Measurements from ENCODE around the gene TLE7.

TLE7 gene

GRCh38 chr16:71472931-71473330 is 31.1 kb upstream of the TLE7 start:
- Histone ChIP-seq H3K4me1 (ENCODE audit: control insufficient read depth, insufficient read depth, low read length) (no peaks in the 10 kb centered on the region), H3K36me3 (ENCODE audit: control insufficient read depth, insufficient read depth, low read length) (peaks cover 15% of the 10 kb centered on the region), H3K9me3 (ENCODE audit: control insufficient read depth, insufficient read depth, low read depth, low read length) (no peaks in the 10 kb centered on the region), H3K9ac (ENCODE audit: low read length) (no peak overlapping the region), H3K4me3 (ENCODE audit: low read depth, low read length) (no peak overlapping the region), H3K27me3 (ENCODE audit: control insufficient read depth, insufficient read depth, low read length) (no peaks in the 10 kb centered on the region), H3K27ac (ENCODE audit: low read depth, low read length) (no peak overlapping the region)

- Histone ChIP-seq H3K27me3 (ENCODE audit: control insufficient read depth, insufficient read depth, low read length) (no peaks in the 10 kb centered on the region), H3K9ac (ENCODE audit: low read length) (no peak overlapping the region), H3K4me3 (ENCODE audit: low read depth, low read length) (no peak overlapping the region), H3K27ac (ENCODE audit: low read depth, low read length) (no peak overlapping the region), H3K4me1 (ENCODE audit: control insufficient read depth, insufficient read depth, low read length) (no peaks in the 10 kb centered on the region), H3K36me3 (ENCODE audit: control insufficient read depth, insufficient read depth, low read length) (peaks cover 9% of the 10 kb centered on the region; the same call in 1 of the 2 replicates), H3K9me3 (ENCODE audit: control insufficient read depth, insufficient read depth, low read depth, low read length) (no peaks in the 10 kb centered on the region)
Measured at GRCh38 chr16:71472051-71472450, 30.2 kb upstream of the TLE7 start.

GRCh38 chr16:71467810-71468209 is 26.0 kb upstream of the TLE7 start:
- H3K4me3 ChIP-seq (ENCODE audit: low read depth, low read length) = no peak overlapping the region
- no peaks in the 10 kb centered on the region for H3K4me1 ChIP-seq (ENCODE audit: control insufficient read depth, insufficient read depth, low read length)
- no peak overlapping the region for H3K27ac ChIP-seq (ENCODE audit: low read depth, low read length)
- H3K27me3 ChIP-seq (ENCODE audit: control insufficient read depth, insufficient read depth, low read length) = no peaks in the 10 kb centered on the region
- H3K9me3 ChIP-seq (ENCODE audit: control insufficient read depth, insufficient read depth, low read depth, low read length) = no peaks in the 10 kb centered on the region
- H3K36me3 ChIP-seq (ENCODE audit: control insufficient read depth, insufficient read depth, low read length) = no peaks in the 10 kb centered on the region
- H3K9ac ChIP-seq (ENCODE audit: low read length) = no peak overlapping the region

- Histone ChIP-seq H3K27me3 (ENCODE audit: control insufficient read depth, insufficient read depth, low read length) (no peaks in the 10 kb centered on the region), H3K4me3 (ENCODE audit: low read depth, low read length) (no peak overlapping the region), H3K4me1 (ENCODE audit: control insufficient read depth, insufficient read depth, low read length) (no peaks in the 10 kb centered on the region), H3K9ac (ENCODE audit: low read length) (no peak overlapping the region), H3K27ac (ENCODE audit: low read depth, low read length) (no peak overlapping the region), H3K36me3 (ENCODE audit: control insufficient read depth, insufficient read depth, low read length) (no peaks in the 10 kb centered on the region), H3K9me3 (ENCODE audit: control insufficient read depth, insufficient read depth, low read depth, low read length) (no peaks in the 10 kb centered on the region)
Measured at GRCh38 chr16:71464231-71464630, 22.4 kb upstream of the TLE7 start.

- Histone ChIP-seq H3K9ac (ENCODE audit: low read length) (peak within 1 kb of the TSS; percentile 93), H3K9me3 (ENCODE audit: control insufficient read depth, insufficient read depth, low read depth, low read length) (no peaks in the 10 kb centered on the region), H3K27ac (ENCODE audit: low read depth, low read length) (peak within 1 kb of the TSS; percentile 44; the same call in 1 of the 2 replicates), H3K4me3 (ENCODE audit: low read depth, low read length) (peak within 1 kb of the TSS; percentile 92), H3K27me3 (ENCODE audit: control insufficient read depth, insufficient read depth, low read length) (no peaks in the 10 kb centered on the region), H3K36me3 (ENCODE audit: control insufficient read depth, insufficient read depth, low read length) (no peaks in the 10 kb centered on the region), H3K4me1 (ENCODE audit: control insufficient read depth, insufficient read depth, low read length) (no peaks in the 10 kb centered on the region)
Measured at GRCh38 chr16:71461686-71462648, 20.1 kb upstream of the TLE7 start, which contains the start of gene ZNF23. ZNF23 (minus strand) TSS chr16:71462247; CDS start chr16:71456796, 5,451 bp downstream.

GRCh38 chr16:71460941-71461340 is 19.1 kb upstream of the TLE7 start:
- H3K27ac ChIP-seq (ENCODE audit: low read depth, low read length) = no peak overlapping the region
- no peaks in the 10 kb centered on the region for H3K9me3 ChIP-seq (ENCODE audit: control insufficient read depth, insufficient read depth, low read depth, low read length)
- no peak overlapping the region for H3K9ac ChIP-seq (ENCODE audit: low read length)
- no peaks in the 10 kb centered on the region for H3K4me1 ChIP-seq (ENCODE audit: control insufficient read depth, insufficient read depth, low read length)
- peaks cover 8% of the 10 kb centered on the region for H3K36me3 ChIP-seq (ENCODE audit: control insufficient read depth, insufficient read depth, low read length)
- no peaks in the 10 kb centered on the region for H3K27me3 ChIP-seq (ENCODE audit: control insufficient read depth, insufficient read depth, low read length)
- peak overlapping the region; percentile 92 for H3K4me3 ChIP-seq (ENCODE audit: low read depth, low read length)

- H3K9me3 ChIP-seq (ENCODE audit: control insufficient read depth, insufficient read depth, low read depth, low read length) = no peaks in the 10 kb centered on the region
- H3K36me3 ChIP-seq (ENCODE audit: control insufficient read depth, insufficient read depth, low read length) = peaks cover 11% of the 10 kb centered on the region
- no peaks in the 10 kb centered on the region for H3K27me3 ChIP-seq (ENCODE audit: control insufficient read depth, insufficient read depth, low read length)
- H3K27ac ChIP-seq (ENCODE audit: low read depth, low read length) = no peak overlapping the region
- H3K4me1 ChIP-seq (ENCODE audit: control insufficient read depth, insufficient read depth, low read length) = no peaks in the 10 kb centered on the region
- H3K9ac ChIP-seq (ENCODE audit: low read length) = no peak overlapping the region
- H3K4me3 ChIP-seq (ENCODE audit: low read depth, low read length) = no peak overlapping the region
Measured at GRCh38 chr16:71460236-71460635, 18.4 kb upstream of the TLE7 start.

GRCh38 chr16:71459510-71459909 is 17.7 kb upstream of the TLE7 start:
- Histone ChIP-seq H3K9me3 (ENCODE audit: control insufficient read depth, insufficient read depth, low read depth, low read length) (no peaks in the 10 kb centered on the region), H3K9ac (ENCODE audit: low read length) (no peak overlapping the region), H3K4me1 (ENCODE audit: control insufficient read depth, insufficient read depth, low read length) (no peaks in the 10 kb centered on the region), H3K27ac (ENCODE audit: low read depth, low read length) (no peak overlapping the region), H3K4me3 (ENCODE audit: low read depth, low read length) (no peak overlapping the region), H3K27me3 (ENCODE audit: control insufficient read depth, insufficient read depth, low read length) (no peaks in the 10 kb centered on the region), H3K36me3 (ENCODE audit: control insufficient read depth, insufficient read depth, low read length) (peaks cover 11% of the 10 kb centered on the region)

GRCh38 chr16:71456801-71457200 is 14.9 kb upstream of the TLE7 start:
- H3K4me1 ChIP-seq (ENCODE audit: control insufficient read depth, insufficient read depth, low read length) = no peaks in the 10 kb centered on the region
- peaks cover 37% of the 10 kb centered on the region for H3K36me3 ChIP-seq (ENCODE audit: control insufficient read depth, insufficient read depth, low read length)
- H3K27ac ChIP-seq (ENCODE audit: low read depth, low read length) = no peak overlapping the region
- H3K9me3 ChIP-seq (ENCODE audit: control insufficient read depth, insufficient read depth, low read depth, low read length) = peaks cover 6% of the 10 kb centered on the region
- no peaks in the 10 kb centered on the region for H3K27me3 ChIP-seq (ENCODE audit: control insufficient read depth, insufficient read depth, low read length)
- H3K9ac ChIP-seq (ENCODE audit: low read length) = no peak overlapping the region
- H3K4me3 ChIP-seq (ENCODE audit: low read depth, low read length) = no peak overlapping the region

- H3K4me3 ChIP-seq (ENCODE audit: low read depth, low read length) = no peak overlapping the region
- peaks cover 43% of the 10 kb centered on the region for H3K9me3 ChIP-seq (ENCODE audit: control insufficient read depth, insufficient read depth, low read depth, low read length)
- no peaks in the 10 kb centered on the region for H3K27me3 ChIP-seq (ENCODE audit: control insufficient read depth, insufficient read depth, low read length)
- no peak overlapping the region for H3K9ac ChIP-seq (ENCODE audit: low read length)
- no peaks in the 10 kb centered on the region for H3K4me1 ChIP-seq (ENCODE audit: control insufficient read depth, insufficient read depth, low read length)
- no peak overlapping the region for H3K27ac ChIP-seq (ENCODE audit: low read depth, low read length)
- peaks cover 75% of the 10 kb centered on the region for H3K36me3 ChIP-seq (ENCODE audit: control insufficient read depth, insufficient read depth, low read length)
Measured at GRCh38 chr16:71453036-71453435, 11.2 kb upstream of the TLE7 start.

- Histone ChIP-seq H3K27ac (ENCODE audit: low read depth, low read length) (no peak overlapping the region), H3K9ac (ENCODE audit: low read length) (no peak overlapping the region), H3K4me3 (ENCODE audit: low read depth, low read length) (no peak overlapping the region), H3K4me1 (ENCODE audit: control insufficient read depth, insufficient read depth, low read length) (no peaks in the 10 kb centered on the region), H3K27me3 (ENCODE audit: control insufficient read depth, insufficient read depth, low read length) (no peaks in the 10 kb centered on the region), H3K9me3 (ENCODE audit: control insufficient read depth, insufficient read depth, low read depth, low read length) (peaks cover 74% of the 10 kb centered on the region), H3K36me3 (ENCODE audit: control insufficient read depth, insufficient read depth, low read length) (peaks cover 64% of the 10 kb centered on the region)
Measured at GRCh38 chr16:71449020-71449419, 7.2 kb upstream of the TLE7 start.

Data from HUES6 (cell line).